ENCODE data around the gene UNC45B.
"Not testable (repeated sequence)": the region's sequence is repeated elsewhere in the genome, so short reads cannot be mapped to it uniquely, and the experiment has no call there.

UNC45B gene

GRCh38 chr17:35189291-35189690, 41.7 kb downstream of the UNC45B start:
- no peaks in the 10 kb centered on the region for H3K4me1 ChIP-seq (ENCODE audit: control insufficient read depth, insufficient read depth, low read length)
- DNase-seq (ENCODE audit: low read depth, low spot score), result no peak
- no peaks in the 10 kb centered on the region for H3K27me3 ChIP-seq (ENCODE audit: control insufficient read depth, insufficient read depth, low read length)
- WGBS (ENCODE audit: insufficient coverage, insufficient read length), result no CpG with 5 or more reads among the region's 3 CpGs
- H3K9me3 ChIP-seq (ENCODE audit: control insufficient read depth, insufficient read depth, low read length), result no peaks in the 10 kb centered on the region
- H3K4me3 ChIP-seq (ENCODE audit: low read length), result no peak overlapping the region
- no peaks in the 10 kb centered on the region for H3K36me3 ChIP-seq (ENCODE audit: control insufficient read depth, insufficient read depth, low read length)
- H3K27ac ChIP-seq (ENCODE audit: low read length), result no peak overlapping the region

- Histone ChIP-seq H3K27me3 (ENCODE audit: control insufficient read depth, insufficient read depth, low read length) (no peaks in the 10 kb centered on the region), H3K27ac (ENCODE audit: low read length) (no peak overlapping the region), H3K9me3 (ENCODE audit: control insufficient read depth, insufficient read depth, low read length) (no peaks in the 10 kb centered on the region), H3K36me3 (ENCODE audit: control insufficient read depth, insufficient read depth, low read length) (no peaks in the 10 kb centered on the region), H3K4me3 (ENCODE audit: low read length) (no peak overlapping the region), H3K4me1 (ENCODE audit: control insufficient read depth, insufficient read depth, low read length) (no peaks in the 10 kb centered on the region)
- DNase-seq (ENCODE audit: low read depth, low spot score), result no peak
- WGBS (ENCODE audit: insufficient coverage, insufficient read length), result no CpG with 5 or more reads among the region's 11 CpGs
Measured at GRCh38 chr17:35191001-35191695, 43.5 kb downstream of the UNC45B start.

DNA sequence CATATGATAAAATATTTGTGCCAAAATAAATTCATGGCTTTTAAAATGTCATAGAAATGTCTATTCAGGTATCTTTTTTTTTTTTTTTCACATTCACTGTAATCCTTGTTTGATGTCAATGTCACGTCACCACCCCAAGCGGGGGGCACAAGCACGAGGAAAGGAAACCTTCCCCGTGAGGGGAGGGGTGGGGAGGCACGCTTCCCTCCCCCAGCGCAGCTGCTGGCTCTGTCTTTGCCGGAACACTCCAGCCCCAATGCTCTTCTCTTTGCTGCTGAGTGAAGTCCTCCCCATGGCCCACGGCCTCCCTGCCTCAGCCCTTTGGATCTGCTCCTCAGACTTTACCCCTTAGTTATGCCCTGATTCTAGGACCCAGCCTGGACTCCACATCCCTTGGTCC, 45.1 kb downstream of the UNC45B start:
- Histone ChIP-seq H3K36me3 (ENCODE audit: control insufficient read depth, insufficient read depth, low read length) (no peaks in the 10 kb centered on the region), H3K4me1 (ENCODE audit: control insufficient read depth, insufficient read depth, low read length) (no peaks in the 10 kb centered on the region), H3K4me3 (ENCODE audit: low read length) (no peak overlapping the region), H3K27ac (ENCODE audit: low read length) (no peak overlapping the region), H3K27me3 (ENCODE audit: control insufficient read depth, insufficient read depth, low read length) (no peaks in the 10 kb centered on the region), H3K9me3 (ENCODE audit: control insufficient read depth, insufficient read depth, low read length) (no peaks in the 10 kb centered on the region)
- no peak for DNase-seq (ENCODE audit: low read depth, low spot score)
- no CpG with 5 or more reads among the region's 8 CpGs for WGBS (ENCODE audit: insufficient coverage, insufficient read length)

DNA sequence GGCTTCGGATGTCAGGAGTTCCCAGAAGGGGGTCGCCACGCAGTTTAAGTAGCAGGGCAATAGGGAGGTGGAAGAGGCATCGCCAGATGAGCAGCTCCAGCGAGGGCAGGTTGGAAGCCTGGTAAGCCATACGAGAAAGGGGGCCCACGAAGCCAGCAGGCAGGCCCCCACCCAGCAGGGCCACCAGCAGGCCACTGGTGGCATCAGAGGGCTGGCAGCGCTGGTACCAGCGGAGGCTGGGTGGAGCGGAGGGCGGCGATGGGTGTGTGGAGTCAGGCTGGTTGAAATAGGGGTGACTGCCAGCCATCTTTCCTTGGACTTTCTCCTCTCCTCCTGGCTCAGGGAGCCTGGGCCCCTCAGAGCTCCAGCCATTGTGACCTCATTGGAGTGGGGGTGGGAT, 46.4 kb downstream of the UNC45B start, which contains the start of gene SLC35G3:
TSS of gene SLC35G3 (minus strand) at position 393 of the 400 bp plus-strand sequence. CDS start at position 307, 86 bp downstream.
- H3K9me3 ChIP-seq (ENCODE audit: control insufficient read depth, insufficient read depth, low read length); DNase-seq (ENCODE audit: low read depth, low spot score); H3K4me3 ChIP-seq (ENCODE audit: low read length); H3K27me3 ChIP-seq (ENCODE audit: control insufficient read depth, insufficient read depth, low read length); H3K4me1 ChIP-seq (ENCODE audit: control insufficient read depth, insufficient read depth, low read length); H3K36me3 ChIP-seq (ENCODE audit: control insufficient read depth, insufficient read depth, low read length); H3K27ac ChIP-seq (ENCODE audit: low read length): not testable (repeated sequence)
- WGBS (ENCODE audit: insufficient coverage, insufficient read length), result no CpG with 5 or more reads among the region's 12 CpGs

DNA sequence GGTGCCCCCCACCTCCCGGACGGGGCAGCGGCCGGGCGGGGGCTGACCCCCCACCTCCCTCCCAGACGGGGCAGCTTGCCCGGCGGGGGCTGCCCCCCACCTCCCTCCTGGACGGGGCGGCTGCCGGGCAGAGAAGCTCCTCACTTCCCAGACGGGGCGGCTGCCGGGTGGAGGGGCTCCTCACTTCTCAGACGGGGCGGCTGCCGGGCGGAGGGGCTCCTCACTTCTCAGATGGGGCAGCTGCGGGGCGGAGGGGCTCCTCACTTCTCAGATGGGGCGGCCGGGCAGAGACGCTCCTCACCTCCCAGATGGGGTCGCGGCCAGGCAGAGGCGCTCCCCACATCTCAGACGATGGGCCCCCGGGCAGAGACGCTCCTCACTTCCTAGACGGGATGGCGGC, 47.4 kb downstream of the UNC45B start:
- not testable (repeated sequence) for H3K36me3 ChIP-seq (ENCODE audit: control insufficient read depth, insufficient read depth, low read length)

GRCh38 chr17:35202582-35202981, 55.0 kb downstream of the UNC45B start:
- H3K27me3 ChIP-seq (ENCODE audit: control insufficient read depth, insufficient read depth, low read length); H3K9me3 ChIP-seq (ENCODE audit: control insufficient read depth, insufficient read depth, low read length); H3K27ac ChIP-seq (ENCODE audit: low read length); H3K4me3 ChIP-seq (ENCODE audit: low read length); H3K4me1 ChIP-seq (ENCODE audit: control insufficient read depth, insufficient read depth, low read length); DNase-seq (ENCODE audit: low read depth, low spot score); H3K36me3 ChIP-seq (ENCODE audit: control insufficient read depth, insufficient read depth, low read length): not testable (repeated sequence)
- WGBS (ENCODE audit: insufficient coverage, insufficient read length), result no CpG with 5 or more reads among the region's 2 CpGs

More for the DNA sequence above, 47.4 kb downstream of the UNC45B start:
- H3K27me3 ChIP-seq (ENCODE audit: control insufficient read depth, insufficient read depth, low read length); H3K4me1 ChIP-seq (ENCODE audit: control insufficient read depth, insufficient read depth, low read length); H3K27ac ChIP-seq (ENCODE audit: low read length); H3K4me3 ChIP-seq (ENCODE audit: low read length); H3K9me3 ChIP-seq (ENCODE audit: control insufficient read depth, insufficient read depth, low read length); DNase-seq (ENCODE audit: low read depth, low spot score): not testable (repeated sequence)
- no CpG with 5 or more reads among the region's 31 CpGs for WGBS (ENCODE audit: insufficient coverage, insufficient read length)

DNA sequence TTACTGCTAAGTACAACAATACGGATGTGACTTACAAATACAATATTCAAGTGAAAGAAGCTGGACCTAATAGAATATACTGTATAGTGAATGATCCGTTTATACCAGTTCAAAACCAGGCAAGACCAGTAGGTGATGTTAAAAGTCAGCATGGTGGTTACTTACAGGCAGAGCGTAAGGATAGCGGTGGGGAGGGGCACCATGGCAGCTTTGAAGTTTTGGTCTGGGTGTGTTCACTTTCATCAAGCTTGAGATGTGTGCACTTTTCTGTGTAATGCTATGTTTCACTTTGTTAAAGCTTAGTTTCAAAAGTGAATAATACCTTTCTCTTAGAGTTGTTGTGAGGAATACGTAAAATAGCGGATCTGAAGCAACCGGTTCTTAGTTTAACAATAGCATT, 63.1 kb downstream of the UNC45B start:
- DNase-seq (ENCODE audit: low read depth, low spot score), result no peak
- no peak overlapping the region for H3K4me3 ChIP-seq (ENCODE audit: low read length)
- no peaks in the 10 kb centered on the region for H3K27me3 ChIP-seq (ENCODE audit: control insufficient read depth, insufficient read depth, low read length)
- no peak overlapping the region for H3K27ac ChIP-seq (ENCODE audit: low read length)
- no peaks in the 10 kb centered on the region; the same call in 1 of the 2 replicates for H3K9me3 ChIP-seq (ENCODE audit: control insufficient read depth, insufficient read depth, low read length)
- no peaks in the 10 kb centered on the region; the same call in 1 of the 2 replicates for H3K4me1 ChIP-seq (ENCODE audit: control insufficient read depth, insufficient read depth, low read length)
- H3K36me3 ChIP-seq (ENCODE audit: control insufficient read depth, insufficient read depth, low read length), result no peaks in the 10 kb centered on the region
- WGBS (ENCODE audit: insufficient coverage, insufficient read length), result no CpG with 5 or more reads among the region's 7 CpGs

- Histone ChIP-seq H3K27me3 (ENCODE audit: control insufficient read depth, insufficient read depth, low read length) (no peaks in the 10 kb centered on the region), H3K27ac (ENCODE audit: low read length) (no peak overlapping the region), H3K4me3 (ENCODE audit: low read length) (no peak overlapping the region), H3K9me3 (ENCODE audit: control insufficient read depth, insufficient read depth, low read length) (no peaks in the 10 kb centered on the region), H3K4me1 (ENCODE audit: control insufficient read depth, insufficient read depth, low read length) (no peaks in the 10 kb centered on the region; the same call in 1 of the 2 replicates), H3K36me3 (ENCODE audit: control insufficient read depth, insufficient read depth, low read length) (no peaks in the 10 kb centered on the region)
- WGBS (ENCODE audit: insufficient coverage, insufficient read length), result no CpG with 5 or more reads among the region's 4 CpGs
- DNase-seq (ENCODE audit: low read depth, low spot score), result no peak
Measured at GRCh38 chr17:35212668-35213067, 65.1 kb downstream of the UNC45B start.

GRCh38 chr17:35213412-35213940, 65.9 kb downstream of the UNC45B start:
- no CpG with 5 or more reads among the region's 5 CpGs for WGBS (ENCODE audit: insufficient coverage, insufficient read length)
- H3K4me3 ChIP-seq (ENCODE audit: low read length), result no peak overlapping the region
- no peak overlapping the region for H3K27ac ChIP-seq (ENCODE audit: low read length)
- no peak for DNase-seq (ENCODE audit: low read depth, low spot score)
- no peaks in the 10 kb centered on the region for H3K27me3 ChIP-seq (ENCODE audit: control insufficient read depth, insufficient read depth, low read length)
- no peaks in the 10 kb centered on the region for H3K9me3 ChIP-seq (ENCODE audit: control insufficient read depth, insufficient read depth, low read length)
- no peaks in the 10 kb centered on the region; the same call in 1 of the 2 replicates for H3K4me1 ChIP-seq (ENCODE audit: control insufficient read depth, insufficient read depth, low read length)
- no peaks in the 10 kb centered on the region for H3K36me3 ChIP-seq (ENCODE audit: control insufficient read depth, insufficient read depth, low read length)

- H3K9me3 ChIP-seq (ENCODE audit: control insufficient read depth, insufficient read depth, low read length), result no peaks in the 10 kb centered on the region
- WGBS (ENCODE audit: insufficient coverage, insufficient read length), result no CpG with 5 or more reads among the region's 3 CpGs
- H3K27me3 ChIP-seq (ENCODE audit: control insufficient read depth, insufficient read depth, low read length), result no peaks in the 10 kb centered on the region
- no peaks in the 10 kb centered on the region; the same call in 1 of the 2 replicates for H3K4me1 ChIP-seq (ENCODE audit: control insufficient read depth, insufficient read depth, low read length)
- no peak overlapping the region for H3K4me3 ChIP-seq (ENCODE audit: low read length)
- DNase-seq (ENCODE audit: low read depth, low spot score), result no peak
- no peak overlapping the region for H3K27ac ChIP-seq (ENCODE audit: low read length)
- H3K36me3 ChIP-seq (ENCODE audit: control insufficient read depth, insufficient read depth, low read length), result no peaks in the 10 kb centered on the region
Measured at GRCh38 chr17:35214192-35214591, 66.6 kb downstream of the UNC45B start.
